HG03025 (cell line): ENCODE data around the gene FARS2.
A peak's percentile ranks its signal among the peaks of the same experiment; 100 is the strongest.

Experiments used
- ATAC-seq: cut with Tn5 transposase; IDR thresholded peaks from one replicate; pipeline ENCODE4 v1.9.1; 2021; ENCODE audit warnings: mild to moderate bottlenecking, moderate library complexity; ENCODE audit not compliant: unreplicated experiment, low FRiP score

The FARS2 gene

GRCh38 chr6:5285081-5285480 is 23.8 kb downstream of the FARS2 start:
- ATAC-seq = no peak

GRCh38 chr6:5285526-5285925 is 24.2 kb downstream of the FARS2 start:
- no peak for ATAC-seq

- no peak for ATAC-seq
Observed at GRCh38 chr6:5286780-5287179, 25.5 kb downstream of the FARS2 start.

DNA sequence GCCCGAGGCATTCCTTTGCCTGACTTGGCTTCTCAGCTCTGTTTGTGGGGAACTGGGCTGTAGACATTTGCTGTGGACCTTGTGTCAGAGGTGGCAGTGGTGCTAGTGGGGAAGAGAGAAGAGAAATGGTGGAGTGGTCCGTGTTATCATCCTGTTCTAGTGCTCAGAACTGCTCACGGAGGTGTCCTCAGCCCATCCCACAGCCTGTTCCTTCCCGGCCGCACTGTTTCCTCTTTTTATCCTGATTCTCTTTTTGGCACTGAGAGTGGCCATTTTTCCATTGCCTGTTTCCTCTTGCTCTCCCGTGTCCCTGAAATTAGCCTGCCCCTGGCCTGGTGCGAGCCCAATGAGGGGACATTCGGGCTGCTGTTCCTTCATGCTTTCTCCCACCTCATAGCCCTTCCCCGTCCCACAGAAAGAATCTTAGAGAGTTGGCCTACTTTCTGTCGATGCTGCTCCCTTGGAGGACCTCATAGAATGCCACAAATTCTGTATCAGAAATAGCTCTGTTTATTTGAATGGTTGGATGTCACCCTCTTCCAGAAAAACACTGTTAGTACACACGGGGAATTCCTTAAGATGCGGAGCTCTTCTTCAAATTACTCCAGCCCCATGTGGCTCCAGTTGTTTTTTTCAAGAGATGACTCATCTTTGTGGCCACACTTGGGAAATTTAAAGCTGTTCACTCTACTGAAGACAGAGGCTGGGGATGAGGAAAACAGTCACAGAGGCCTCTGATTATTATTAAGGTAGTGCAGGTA is 26.1 kb downstream of the FARS2 start:
- no peak for ATAC-seq

DNA sequence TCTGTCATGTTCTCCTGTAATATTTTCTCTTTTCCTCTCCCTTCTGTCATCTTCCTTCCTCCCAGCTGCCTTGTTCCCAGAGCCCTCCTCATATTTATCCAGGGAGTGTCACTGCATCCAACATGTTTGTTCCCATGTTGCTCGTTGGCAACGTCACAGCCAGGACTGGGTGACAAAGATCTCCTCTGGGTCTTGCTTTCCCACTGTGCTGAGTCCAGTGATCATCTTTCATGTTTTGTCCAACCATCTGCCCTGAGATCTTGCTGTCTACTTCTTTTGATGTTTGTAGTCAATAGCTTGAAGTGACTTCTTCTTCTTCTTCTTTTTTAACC is 26.6 kb downstream of the FARS2 start:
- no peak for ATAC-seq

DNA sequence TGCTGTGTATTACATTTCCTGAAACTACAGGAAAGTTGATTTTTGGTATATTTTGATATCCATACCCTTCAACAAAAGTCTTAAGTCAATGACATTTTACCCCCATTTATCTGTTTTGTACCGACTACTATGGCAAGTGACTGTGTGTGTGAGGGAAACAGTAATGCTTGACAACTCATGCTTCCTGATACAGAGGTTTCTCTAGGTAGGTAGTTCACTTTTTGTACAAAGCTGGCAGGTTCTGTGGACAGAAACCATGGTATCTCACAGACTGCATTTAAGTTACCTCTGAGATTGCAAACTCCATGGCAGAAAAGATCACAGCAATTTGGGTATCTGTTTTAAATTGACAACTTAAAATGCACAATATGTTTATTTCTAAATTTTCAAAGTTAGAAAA is 28.8 kb downstream of the FARS2 start:
- no peak for ATAC-seq

DNA sequence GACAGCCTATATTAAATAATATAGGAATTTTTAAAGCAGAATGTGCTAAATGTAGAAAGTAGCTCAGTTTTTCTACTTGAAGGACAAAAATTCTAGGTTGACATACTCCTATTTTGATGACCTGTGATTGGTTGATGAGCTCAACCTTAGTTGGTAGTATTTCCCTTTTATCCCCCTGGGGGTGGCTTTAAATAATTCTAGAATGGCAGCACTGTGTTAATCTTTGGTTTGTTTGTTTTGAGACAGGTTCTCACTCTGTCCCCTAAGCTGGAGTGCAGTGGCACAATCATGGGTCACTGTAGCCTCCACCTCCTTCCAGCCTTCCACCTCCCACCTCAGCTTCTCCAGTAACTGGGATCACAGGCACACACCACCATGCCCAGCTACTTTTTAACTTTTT is 29.2 kb downstream of the FARS2 start:
- no peak for ATAC-seq

DNA sequence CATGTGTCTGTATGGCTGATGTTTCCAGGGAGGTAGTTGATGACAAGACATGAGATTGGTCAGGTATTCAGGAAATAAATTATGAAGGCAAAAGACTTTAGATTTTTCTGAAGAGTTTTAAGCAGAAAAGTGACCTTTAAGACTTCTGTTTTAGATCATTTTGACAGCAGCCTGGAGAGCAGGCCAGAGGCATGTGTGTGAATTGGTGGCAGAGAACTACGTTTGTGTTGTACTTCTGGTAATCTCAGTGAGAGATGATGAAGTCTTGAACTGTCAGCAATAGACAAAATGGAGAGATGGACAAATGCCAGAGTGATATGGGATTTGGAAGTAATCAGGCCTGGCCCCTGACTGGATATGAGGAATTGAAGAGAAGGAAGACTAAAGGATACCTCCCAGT is 30.8 kb downstream of the FARS2 start:
- ATAC-seq = no peak

DNA sequence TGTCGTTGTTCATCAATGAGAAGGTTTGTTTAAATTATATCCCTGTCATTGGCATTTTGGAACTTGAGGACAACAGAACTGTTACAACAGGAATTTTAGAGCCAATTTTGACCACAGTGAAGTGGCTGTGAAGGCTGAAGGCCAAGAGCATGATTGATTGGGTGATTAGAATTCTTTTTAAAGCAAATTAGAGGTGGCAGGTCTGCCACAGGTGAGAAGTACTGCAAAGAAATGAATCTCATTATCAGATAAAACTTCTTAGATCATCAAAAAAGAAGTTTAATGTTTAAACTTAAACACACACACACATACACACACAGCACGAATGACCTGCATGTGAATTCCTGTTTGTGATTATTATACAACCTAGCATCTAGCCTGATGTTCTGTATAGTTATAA is 32.4 kb downstream of the FARS2 start:
- ATAC-seq = no peak

DNA sequence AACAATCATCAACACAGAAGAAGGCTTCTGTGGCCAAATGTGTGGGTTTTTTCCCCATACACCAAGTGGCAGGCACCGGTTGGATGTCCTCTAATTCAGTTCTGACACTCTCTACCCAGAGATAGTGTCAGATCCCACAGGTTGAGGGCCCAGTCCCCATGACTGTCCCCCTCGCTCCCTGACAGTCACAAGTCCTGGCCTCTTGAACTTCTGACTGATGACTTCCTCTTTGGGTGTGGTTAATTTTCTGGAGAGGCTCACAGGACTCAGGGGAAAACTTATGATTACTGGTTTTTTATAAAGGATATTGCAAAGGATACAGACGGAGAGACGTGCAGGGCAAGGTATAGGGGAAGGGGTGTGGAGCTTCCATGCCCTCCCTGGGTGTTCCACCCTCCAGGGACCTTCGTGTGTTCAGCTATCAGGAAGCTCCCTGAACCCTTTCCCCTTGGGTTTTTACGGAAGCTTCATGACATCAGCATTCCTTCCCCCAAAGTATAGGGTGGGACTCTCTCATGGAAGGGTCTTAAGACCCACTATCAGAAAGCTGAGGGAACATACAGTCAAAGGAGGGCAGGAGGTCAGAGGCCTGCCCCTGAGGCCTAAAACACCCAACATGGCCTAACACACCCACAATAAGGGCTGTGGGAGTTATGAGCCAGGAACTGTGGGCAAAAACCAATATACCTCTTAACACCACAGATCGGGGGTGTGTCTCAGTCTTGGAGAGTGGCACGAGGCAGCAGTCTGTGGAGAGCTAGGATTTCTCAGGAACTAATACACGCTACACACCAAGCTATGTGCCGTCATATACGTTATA is 33.3 kb downstream of the FARS2 start:
- ATAC-seq = no peak

- no peak for ATAC-seq
Observed at GRCh38 chr6:5295623-5296022, 34.3 kb downstream of the FARS2 start.

GRCh38 chr6:5300206-5300764 is 39.0 kb downstream of the FARS2 start:
- no peak for ATAC-seq

DNA sequence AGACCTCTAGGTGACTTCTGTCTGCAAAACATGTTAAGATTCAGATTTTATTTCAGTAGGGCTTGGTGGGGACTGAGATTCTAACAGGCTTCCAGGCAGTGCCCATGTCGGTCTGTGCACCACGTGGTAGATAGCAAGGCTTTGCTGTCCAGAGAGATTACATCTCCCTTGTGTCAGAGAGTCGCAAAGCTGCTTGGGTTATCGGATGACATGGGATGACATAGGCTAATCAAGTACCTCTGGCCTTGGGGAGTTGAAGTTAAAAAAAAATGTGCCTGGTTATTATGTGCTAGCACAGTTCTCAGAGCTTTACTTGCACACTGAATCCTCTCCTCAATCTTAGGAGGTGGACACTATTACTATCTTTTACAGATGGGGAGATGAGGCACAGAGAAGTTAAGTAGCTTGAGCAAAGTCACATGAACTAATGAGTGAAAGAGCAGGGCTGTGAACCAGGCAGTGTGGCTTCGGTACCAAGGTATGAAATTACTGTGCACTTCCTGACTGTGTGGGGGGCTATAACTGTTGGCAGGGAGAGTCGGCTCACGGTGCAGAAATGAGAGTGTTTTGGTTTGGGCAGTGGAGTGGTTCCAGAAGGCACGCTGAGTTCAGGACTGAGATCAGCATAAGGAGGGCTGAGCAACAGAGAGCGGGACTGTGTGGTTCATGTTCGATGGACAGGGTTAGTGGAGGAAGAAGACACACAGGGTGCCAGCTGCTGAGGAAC is 41.1 kb downstream of the FARS2 start:
- ATAC-seq = peak; percentile 68

DNA sequence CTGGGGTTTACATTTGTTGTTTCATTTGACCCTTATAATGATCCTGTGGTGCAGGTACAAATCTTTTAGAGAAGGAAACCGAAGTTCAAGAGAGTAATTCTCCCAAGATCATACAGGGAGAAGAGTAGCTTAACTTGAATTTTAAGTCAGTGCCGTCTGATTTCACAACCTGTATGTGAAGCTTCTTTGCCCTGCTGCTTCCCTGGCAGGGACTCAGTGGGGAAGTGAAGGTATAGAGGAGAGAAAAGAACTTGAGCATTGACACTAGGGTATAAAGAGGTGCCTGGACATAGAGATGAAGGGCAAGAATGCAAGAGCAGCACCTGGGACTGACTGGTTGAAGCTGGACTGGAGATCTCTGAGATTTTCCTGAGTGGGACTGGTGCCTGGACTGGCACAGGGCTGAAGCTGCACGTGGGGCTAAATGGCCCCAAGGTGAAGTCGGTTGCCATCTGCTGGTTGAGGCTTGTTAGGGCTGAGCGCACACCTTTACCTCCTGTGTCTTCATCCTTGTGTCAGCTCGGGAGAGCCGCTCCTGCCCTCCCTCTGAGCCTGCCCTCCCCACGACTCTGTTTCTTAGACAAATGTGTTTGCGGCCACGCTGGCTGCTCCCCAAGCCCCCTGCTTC is 41.8 kb downstream of the FARS2 start:
- ATAC-seq = peak; percentile 66

- no peak for ATAC-seq
Observed at GRCh38 chr6:5303682-5304081, 42.4 kb downstream of the FARS2 start.

DNA sequence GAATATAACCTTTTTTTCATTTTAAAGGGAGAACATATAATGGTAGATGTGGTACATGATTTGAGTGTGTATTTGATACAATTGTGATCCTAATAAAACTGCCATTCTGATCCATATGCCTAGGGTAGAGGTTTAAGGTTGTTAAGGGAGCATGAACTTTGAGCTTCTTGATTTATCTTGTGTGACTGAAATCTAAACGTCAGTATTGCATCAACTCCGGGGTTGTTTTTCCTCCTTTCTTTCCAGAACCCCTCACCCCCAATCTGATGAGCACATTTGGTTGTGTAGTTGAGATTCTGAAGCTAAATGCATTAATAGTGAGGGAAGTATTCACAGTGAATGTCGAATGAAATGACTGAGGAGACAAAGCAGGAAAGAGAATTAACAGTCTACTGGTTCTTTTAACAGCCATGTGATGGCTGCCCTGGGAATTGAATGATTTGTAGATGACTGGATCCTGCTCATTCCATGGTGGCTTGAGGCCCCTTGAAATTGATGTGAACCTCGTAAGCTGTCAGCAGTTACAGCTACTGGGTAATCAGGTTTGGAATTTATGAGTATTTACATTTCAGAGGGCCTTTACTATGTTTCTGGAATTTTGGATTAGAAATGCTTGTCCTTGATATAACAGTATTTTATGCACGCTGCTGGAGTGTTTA is 44.8 kb downstream of the FARS2 start:
- no peak for ATAC-seq

DNA sequence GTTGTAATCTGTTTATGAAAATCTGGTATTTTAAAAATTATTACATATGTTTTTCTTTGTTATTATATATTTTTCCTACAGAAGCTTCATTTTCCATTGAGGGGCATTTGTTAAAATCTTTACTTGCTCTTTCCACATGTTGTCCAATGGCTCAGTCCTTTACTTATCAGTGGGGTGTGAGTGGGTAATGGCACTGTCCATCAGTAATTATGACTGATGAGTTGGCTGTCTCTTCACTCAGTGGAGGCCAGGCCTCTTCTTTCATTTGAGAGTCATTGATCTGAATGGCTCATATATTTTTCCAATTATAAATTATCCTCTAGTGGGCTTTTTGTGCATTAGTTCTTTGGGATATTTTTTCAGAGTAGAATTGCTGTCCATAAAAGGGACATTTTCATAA is 45.7 kb downstream of the FARS2 start:
- no peak for ATAC-seq

DNA sequence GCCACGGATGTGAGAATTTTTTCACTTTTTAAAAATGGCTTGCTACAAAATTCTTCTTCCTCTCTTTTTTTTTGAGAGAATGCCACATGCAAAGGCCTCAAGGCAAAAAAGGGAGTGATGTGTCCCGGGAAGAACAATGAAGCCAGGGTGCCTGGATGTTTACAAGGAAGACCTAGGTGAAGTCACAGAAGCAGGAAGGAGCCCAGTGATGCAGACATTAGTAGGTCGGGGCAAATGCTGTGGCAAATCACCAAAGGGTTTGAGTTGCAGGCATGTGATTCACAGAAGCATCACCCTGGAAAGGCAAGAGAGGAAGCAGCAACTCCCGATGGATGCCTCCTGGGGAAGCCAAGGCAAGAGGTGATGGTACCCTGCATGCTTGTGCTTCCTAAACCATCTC is 46.8 kb downstream of the FARS2 start:
- no peak for ATAC-seq

DNA sequence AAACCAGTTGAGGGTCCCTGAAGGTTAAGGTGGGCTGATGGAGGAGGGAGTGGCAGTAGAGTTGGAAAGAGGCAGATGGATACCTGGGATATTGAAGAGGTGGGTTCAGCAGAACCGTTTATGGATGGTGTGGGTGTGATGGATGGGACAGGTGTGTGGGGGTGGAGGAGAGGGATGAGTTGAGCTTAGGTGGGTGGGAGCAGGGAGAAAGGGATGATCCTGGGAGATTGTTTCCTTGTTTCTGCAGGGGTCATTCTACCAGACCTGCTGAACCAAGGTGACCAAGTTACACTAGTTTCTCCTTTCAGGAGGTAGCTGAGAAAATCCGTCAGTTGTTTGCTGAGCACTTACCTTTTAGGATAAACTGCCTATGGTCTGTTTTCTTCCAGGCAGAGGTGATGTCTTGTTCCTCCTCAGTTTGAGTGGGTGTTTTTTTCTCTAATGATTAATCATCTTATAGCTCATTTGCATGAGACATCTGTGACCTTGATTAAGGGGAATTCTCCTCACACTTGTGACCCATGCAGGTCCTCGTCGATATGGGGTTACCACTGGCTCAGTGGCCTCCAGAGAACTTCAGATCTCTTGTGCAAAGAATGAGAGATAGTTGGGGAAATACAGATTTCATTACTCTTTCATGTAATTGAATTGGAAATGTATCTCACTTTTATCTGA is 53.0 kb downstream of the FARS2 start:
- ATAC-seq = no peak

GRCh38 chr6:5315881-5316280 is 54.6 kb downstream of the FARS2 start:
- no peak for ATAC-seq
